Stimulated activated CD8-positive, alpha-beta memory T cell treated with anti-CD3 and anti-CD28 coated beads, Interleukin-2, amount 100 ng/mL, for 1 hour (primary cell): ENCODE measurements around the gene CES3.
"Not testable (repeated sequence)": the region's sequence is repeated elsewhere in the genome, so short reads cannot be mapped to it uniquely, and the experiment has no call there.

Experiments
- DNase-seq, 2 donors: peaks; one replicate each; pipeline ENCODE4 v3.0.0-alpha.2; 2020; ENCODE audit warnings: low read depth in 2 of 2

CES3 gene

DNA sequence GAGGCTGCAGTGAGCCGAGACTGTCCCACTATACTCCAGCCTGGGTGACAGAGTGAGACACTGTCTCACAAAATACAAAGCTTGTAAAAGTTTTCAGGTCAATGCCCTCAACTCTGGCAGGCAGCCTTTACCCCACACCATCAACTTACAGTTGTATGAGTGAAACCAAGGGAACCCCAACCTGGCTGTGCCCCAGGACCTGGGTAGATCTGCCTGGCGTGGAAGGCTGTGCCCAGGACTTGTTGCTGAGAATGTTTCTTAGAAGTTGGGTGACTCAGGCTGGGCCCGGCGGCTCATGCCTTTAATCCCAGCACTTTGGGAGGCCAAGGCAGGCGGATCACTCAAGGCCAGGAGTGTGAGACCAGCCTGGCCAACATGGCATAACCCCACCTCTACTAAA is 7.8 kb downstream of the CES3 start:
- no peak for DNase-seq

DNA sequence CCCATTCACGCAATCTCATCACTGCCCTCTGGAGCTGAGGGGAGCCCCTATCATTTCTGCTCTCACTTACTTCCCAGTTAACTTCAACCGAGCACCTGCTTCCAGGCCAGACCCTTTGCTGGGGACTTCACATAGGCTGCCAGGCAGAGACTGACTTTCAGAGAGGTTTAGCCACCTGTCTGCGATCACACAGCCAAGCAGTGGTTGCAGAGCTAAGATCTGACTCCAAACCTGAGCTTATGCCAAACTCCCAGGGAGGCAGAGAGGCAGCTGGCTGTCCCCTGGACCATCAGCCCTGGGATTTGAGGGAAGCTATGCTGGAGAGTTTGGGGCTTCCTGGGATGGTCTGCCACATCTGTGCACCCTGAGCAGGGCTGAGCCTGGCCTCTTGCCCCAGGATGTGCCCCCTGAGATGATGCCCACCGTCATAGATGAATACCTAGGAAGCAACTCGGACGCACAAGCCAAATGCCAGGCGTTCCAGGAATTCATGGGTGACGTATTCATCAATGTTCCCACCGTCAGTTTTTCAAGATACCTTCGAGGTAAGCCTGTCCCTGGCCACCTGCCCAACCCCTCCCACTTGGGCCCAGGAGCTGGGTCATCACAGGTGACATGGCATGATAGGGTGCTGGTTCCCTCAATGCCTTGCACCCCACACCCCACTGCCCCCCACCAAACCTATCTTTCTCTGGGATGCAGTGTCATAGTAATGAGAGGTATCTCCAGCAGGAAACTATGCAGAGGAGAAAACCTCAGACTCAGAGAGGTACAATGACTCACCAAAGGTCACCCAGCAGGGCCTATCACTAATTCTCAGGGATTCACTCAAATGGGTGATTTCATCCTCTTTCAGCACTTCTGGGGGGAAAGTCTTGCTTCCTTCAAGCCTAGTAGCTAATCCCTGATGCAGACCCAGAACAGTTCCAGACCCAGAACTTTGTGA is 10.0 kb downstream of the CES3 start:
- DNase-seq: no peak

DNA sequence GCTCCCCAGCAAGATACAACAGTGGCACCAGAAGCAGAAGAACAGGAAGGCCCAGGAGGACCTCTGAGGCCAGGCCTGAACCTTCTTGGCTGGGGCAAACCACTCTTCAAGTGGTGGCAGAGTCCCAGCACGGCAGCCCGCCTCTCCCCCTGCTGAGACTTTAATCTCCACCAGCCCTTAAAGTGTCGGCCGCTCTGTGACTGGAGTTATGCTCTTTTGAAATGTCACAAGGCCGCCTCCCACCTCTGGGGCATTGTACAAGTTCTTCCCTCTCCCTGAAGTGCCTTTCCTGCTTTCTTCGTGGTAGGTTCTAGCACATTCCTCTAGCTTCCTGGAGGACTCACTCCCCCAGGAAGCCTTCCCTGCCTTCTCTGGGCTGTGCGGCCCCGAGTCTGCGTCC is 11.9 kb downstream of the CES3 start:
- DNase-seq: no peak

DNA sequence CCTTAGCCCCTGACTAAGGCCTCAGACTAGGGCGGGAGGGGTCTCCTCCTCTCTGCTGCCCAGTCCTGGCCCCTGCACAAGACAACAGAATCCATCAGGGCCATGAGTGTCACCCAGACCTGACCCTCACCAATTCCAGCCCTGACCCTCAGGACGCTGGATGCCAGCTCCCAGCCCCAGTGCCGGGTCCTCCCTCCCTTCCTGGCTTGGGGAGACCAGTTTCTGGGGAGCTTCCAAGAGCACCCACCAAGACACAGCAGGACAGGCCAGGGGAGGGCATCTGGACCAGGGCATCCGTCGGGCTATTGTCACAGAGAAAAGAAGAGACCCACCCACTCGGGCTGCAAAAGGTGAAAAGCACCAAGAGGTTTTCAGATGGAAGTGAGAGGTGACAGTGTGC is 12.7 kb downstream of the CES3 start:
- DNase-seq: no peak

DNA sequence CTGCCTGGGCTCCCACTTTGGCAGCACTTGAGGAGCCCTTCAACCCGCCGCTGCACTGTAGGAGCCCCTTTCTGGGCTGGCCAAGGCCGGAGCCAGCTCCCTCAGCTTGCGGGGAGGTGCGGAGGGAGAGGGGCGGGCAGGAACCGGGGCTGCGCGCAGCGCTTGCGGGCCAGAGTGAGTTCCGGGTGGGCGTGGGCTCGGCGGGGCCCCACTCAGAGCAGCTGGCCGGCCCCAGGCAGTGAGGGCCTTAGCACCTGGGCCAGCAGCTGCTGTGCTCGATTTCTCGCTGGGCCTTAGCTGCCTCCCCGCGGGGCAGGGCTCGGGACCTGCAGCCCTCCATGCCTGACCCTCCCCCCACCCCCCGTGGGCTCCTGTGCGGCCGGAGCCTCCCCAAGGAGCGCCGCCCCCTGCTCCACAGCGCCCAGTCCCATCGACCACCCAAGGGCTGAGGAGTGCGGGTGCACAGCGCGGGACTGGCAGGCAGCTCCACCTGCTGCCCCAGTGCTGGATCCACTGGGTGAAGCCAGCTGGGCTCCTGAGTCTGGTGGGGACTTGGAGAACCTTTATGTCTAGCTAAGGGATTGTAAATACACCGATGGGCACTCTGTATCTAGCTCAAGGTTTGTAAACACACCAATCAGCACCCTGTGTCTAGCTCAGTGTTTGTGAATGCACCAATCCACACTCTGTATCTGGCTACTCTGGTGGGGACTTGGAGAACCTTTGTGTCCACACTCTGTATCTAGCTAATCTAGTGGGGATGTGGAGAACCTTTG is 13.3 kb downstream of the CES3 start:
- DNase-seq: not testable (repeated sequence)

DNA sequence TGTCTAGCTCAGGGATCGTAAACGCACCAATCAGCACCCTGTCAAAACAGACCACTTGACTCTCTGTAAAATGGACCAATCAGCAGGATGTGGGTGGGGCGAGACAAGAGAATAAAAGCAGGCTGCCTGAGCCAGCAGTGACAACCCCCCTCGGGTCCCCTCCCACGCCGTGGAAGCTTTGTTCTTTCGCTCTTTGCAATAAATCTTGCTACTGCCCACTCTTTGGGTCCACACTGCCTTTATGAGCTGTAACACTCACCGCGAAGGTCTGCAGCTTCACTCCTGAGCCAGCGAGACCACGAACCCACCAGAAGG is 13.8 kb downstream of the CES3 start:
- DNase-seq: not testable (repeated sequence)

DNA sequence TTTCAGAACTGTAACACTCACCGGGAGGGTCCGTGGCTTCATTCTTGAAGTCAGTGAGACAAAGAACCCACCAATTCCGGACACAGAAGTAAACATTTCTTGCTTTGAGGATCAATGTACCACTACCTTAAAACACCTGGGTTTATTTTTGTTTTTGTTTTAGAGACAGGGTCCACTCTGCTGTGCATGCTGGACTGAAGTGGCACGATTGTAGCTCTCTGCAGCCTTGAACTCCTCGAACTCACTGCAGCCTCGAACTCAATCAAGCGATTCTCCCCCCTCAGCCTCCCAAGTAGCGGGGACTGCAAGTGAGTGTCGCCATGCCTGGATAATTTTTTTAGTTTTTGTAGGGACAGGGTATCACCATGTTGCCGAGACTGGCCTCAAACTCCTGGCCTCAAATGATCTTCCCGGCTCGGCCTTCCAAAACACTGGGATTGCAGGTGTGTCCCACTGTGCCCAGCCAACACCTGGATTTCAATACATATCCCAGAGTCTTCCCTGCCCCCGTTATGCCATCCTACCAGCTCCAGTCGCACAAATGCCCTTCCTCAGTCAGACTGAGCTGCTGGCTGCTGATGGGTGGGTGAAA is 14.3 kb downstream of the CES3 start:
- no peak for DNase-seq

DNA sequence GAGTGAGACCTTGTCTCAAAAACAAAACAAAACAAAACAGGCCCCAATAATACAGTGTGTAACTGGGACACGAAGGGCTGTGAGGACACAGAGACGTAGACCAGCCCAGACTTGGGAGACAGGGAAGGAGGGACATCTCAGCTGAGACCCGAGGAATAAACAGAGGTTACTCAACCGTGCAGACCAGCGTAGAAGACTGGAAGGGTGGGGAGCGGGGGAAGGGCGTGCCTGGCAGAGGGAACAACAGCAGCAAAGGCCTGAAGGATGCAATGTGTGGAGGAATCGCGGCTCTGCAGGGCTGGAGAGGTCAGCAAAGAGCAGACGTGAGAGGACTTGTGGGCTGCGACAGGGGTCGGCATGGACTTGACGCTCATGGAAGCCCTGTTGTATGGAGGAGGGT is 15.7 kb downstream of the CES3 start:
- DNase-seq: no peak

DNA sequence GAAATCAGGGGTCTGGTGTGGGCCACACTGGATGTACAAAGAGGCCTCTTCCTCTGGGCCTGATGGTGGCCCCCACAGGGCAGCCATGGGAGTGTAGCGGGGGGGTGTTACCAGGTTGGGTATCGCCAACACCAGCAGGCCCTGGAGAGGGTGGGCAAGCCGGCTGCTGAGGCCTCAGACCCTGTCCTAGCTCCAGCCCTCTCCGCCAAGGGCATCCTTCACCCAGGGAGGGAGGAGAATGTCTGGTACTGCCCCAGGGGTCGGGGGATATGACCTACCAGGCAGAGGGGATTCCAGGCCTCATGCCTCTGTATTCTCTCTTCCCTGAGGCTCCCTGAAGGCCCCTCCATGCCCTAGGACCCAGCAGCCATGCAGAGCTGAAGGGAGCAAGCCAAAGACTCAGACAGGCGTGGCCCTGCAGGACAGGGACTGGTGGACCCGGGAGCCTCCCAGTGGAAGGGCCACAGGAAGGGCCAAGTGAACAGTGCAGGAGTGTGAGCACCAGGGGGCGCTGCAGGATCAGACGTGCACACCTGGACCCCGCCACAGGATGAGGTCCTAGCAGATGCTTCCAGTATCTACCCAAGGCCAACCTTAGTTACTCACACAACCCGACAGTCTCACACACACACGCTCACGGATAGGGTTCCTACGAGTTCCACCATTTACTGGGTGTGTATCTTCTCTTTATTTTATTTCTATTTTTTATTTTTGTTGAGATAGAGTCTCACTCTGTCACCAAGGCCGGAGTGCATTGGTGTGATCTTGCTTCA is 16.5 kb downstream of the CES3 start:
- DNase-seq: peak; percentile 80 to 82

DNA sequence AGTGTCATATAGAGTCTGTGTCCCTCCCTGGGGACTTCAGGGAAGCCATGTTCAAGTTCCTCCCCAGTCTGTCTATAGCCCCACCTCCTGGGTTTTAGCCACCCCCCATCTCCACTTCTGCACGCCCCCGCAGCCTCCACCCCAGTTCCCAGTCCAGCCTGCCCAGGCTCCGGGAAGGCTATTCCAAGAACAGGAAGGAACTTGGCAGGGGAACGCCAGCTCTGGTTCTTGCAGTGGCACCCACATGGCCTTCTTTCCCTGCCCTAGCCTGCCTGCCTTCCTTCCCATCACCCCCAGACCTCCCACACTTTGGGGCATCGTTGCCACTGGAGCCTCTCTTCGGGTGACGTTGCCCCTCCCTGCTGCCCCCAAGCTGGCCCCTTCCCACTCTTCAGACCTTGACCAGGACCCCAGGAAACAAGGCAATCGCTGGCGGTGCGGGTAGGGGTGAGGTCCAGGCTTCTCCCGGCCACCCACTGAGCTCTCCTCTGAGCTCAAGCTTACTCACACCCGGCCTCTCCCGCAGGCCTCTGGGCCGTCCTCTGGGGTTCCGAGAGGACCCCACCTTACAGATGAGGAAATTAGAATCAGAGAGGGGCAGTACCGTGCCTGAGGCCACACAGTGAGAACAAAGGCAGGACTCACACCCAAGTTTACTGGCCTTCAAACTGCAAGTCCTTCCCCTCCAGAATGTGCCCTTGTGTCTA is 18.1 kb downstream of the CES3 start:
- no peak for DNase-seq

DNA sequence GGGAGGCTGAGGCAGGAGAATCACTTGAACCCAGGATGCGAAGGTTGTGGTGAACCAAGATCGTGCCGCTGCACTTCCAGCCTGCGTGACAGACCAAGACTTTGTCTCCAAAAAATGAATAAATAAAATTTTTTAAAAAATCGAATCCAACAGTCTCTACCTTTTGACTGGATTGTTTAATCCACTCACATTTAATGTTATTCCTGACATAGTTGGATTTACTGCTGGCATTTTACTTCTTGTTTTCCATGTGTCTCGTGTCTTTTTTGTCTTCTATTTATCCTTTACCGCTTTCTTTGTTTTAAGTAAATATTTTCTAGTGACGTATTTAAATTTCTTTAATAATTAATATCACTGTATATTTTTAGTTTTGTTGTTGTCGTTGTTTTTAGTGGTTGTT is 22.0 kb downstream of the CES3 start:
- no peak for DNase-seq

DNA sequence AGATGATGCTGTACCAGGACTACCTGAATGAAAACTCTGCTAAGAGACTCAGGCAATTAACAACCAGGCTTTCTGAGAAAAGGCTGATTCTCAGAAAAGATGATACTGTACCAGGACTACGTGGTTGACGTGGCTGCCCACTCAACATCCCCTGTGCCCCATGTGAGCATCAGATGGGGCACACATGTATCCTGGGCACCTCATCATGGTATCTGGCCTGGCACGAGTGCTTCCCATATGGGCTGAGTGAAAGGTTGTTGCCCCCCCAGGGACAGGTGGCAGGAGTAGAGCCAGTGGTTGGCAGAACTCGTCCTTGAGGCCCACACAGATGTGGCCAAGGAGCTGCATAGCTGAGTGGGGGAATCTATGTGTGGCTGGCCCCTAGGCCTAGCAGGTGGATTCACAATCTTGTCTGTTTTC is 23.8 kb downstream of the CES3 start:
- peak in 1 of 2 donors; percentile 9 for DNase-seq

DNA sequence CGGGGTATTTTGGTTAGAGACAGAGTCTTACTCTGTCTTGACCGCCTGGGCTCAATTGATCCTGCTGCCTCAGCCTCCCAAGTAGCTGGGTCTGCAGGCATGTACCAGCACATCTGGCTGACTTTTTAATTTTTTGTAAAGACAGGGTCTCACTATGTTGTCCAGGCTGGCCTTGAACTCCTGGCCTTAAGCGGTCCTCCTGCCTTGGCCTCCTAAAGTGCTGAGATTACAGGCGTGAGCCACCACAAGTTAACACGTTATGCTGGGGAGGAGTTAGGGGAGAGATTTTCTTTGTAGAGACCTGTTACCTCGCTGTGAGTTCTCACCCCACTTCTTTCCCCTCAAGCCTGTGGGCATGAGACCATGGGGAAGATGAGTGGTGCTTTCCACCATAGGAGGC is 25.5 kb downstream of the CES3 start:
- DNase-seq: no peak

DNA sequence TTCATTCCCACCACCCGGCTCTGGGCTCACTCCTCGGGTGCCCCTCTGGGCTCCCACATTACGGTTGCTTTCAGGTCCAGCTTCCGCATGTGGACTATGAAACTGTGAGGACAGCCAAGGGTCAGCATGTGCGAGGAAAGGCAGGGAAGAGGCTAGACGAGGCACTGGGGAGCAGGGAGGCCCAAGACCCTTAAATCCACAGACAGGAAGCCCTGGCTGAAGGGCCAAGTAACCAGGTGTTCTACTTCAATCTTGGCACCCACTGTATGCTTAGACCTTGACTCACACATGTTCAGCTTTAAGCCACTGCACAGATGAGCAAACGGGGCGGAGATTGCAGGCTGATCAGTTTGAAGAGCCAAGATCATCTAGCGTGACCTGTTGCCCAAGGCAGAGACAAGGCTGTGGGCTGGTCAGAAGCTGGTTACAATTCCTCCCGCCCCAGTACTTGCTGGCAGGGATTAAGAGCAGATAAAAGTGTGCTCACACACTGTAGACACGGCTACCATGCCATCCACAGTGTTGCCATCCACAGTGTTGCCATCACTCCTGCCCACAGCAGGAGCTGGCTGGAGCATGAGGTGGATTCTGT is 27.2 kb downstream of the CES3 start, which contains the start of gene CES4A:
CES4A (plus strand) TSS at position 393 of the 592 bp plus-strand sequence; CDS start at position 577, 184 bp downstream.
- no peak for DNase-seq

DNA sequence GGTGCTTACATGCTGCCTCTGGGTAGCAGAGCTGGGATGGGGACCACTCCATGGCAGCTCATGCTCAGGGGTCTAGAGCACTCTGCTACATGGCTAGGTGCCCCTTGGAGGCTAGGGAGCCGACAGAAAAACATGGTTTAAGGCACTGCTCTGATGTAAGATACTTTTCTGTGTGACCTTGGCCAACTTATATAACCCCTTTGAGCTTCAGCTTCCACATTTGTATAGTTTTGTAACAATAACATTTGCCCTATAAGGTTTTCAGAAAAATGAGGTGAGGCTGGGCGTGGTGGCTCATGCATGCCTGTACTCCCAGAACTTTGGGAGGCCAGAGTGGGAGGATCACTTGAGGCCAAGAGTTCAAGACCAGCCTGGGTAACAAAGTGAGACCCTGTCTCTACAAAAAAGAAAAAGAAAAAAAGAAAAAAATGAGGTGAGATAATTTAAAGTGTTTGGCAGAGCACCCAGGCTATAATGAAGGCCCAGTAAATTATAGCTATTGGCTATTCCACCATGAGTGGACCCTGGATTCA is 30.5 kb downstream of the CES3 start:
- no peak for DNase-seq

DNA sequence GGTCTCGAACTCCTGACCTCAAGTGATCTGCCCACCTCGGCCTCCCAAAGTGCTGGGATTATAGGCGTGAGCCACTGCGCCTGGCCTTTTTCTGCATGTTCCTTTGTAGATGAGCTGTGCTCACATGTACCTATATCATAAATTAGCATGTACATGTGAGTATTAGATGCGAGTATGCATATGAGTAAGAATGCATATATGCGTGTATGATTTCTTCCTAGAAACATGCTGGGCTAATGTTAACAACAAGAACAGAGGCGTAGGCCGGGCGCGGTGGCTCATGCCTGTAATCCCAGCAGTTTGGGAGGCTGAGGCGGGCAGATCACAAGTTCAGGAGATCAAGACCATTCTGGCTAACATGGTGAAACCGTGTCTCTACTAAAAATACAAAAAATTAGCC is 32.5 kb downstream of the CES3 start:
- not testable (repeated sequence) for DNase-seq

DNA sequence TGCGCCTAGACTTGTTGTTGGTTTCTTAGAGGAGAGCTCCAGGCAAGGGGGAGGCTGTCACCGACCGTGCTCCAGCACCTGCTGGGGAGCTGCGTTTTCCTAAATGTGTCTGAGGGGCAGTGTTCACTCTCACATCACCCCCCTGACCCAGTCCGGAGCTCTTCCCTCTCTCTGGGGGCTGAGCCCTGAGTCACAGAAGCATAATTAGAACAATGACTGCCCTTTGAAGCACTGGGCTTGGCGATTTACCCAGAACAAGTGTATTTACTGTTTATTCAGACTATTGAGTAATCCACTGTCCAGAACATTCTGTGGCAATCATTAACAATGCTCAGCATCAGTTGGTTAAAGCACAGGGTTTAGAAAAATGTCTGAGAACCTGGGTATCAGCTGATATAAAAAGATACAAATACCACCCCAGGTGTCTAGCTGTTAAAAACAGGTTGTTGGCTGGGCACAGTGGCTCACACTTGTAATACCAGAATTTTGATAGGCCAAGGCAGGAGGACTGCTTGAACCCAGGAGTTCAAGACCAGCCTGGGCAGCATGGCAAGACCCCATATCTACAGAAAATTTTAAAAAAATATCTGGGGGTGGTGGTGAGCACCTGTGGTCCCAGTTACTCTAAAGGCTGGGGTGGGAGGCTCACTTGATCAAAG is 35.4 kb downstream of the CES3 start:
- no peak for DNase-seq

DNA sequence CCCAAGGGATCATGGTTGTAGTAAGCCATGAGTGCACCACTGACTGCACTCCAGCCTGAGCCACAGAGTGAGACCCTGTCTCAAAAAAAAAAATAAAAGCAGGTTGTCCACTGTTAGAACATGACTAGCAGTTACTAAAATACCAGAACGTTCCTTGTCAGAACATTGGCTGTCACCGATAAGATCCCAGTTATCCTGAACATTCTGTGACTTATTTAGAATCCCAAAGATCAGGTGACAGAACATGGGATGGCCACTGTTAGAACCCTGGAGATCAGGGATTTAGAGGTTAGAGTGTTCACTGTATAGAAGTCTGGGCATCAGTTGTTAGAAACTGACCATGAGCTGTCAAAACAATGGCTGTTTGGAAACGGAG is 35.9 kb downstream of the CES3 start:
- DNase-seq: no peak

DNA sequence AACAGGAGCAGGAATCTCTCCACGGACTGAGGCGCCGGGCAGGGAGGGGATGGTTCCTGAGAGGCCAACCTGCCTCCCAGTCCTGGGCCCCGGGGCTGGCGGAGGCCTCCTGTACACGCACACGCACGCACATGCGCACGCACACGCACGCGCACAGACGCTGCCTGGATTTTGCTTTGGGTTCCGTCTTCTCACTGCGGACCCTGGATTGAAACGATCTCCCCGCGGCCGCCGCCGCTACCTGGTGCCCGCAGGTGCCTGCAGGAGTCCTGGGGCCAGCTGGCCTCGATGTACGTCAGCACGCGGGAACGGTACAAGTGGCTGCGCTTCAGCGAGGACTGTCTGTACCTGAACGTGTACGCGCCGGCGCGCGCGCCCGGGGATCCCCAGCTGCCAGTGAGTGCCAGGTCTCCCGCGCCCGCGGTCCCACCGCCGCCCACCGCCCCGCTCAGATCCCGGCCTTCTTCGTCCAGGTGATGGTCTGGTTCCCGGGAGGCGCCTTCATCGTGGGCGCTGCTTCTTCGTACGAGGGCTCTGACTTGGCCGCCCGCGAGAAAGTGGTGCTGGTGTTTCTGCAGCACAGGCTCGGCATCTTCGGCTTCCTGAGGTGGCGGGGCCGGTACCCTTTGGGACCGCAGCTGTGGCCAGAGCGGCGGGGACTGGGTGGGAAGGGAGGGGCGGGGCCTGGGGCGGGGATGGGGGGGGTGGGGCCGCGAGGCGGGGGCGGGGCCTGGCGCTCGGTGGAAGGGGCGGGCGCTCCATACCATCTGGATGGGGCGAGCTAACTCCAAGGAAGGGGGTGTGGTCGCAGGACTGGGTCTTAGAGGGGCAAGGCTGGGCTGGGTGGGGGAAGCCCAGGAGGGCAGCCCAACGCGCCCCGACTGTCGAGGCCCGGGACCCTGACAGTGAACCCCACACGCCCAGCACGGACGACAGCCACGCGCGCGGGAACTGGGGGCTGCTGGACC is 39.6 kb downstream of the CES3 start:
- DNase-seq: peak; percentile 8 to 11
